OCI-M1 (cell line): ENCODE measurements around the gene KATNB1.
A peak's percentile ranks its signal among the peaks of the same experiment; 100 is the strongest.
"Not testable (repeated sequence)": the region's sequence is repeated elsewhere in the genome, so short reads cannot be mapped to it uniquely, and the experiment has no call there.

Source experiments
- DNase-seq: peaks from one replicate; lab custom pipeline; 2025; lab: John Stamatoyannopoulos, UW

Gene KATNB1

GRCh38 chr16:57725976-57726375 lies 9.6 kb upstream of the KATNB1 start:
- no peak for DNase-seq

GRCh38 chr16:57726433-57726947 lies 9.1 kb upstream of the KATNB1 start:
- DNase-seq, result no peak

- DNase-seq, result no peak
These were observed 8.0 kb upstream of the KATNB1 start for GRCh38 chr16:57727610-57728009.

- no peak for DNase-seq
These were observed 7.0 kb upstream of the KATNB1 start for GRCh38 chr16:57728336-57729181.

- DNase-seq, result no peak
These were observed 6.4 kb upstream of the KATNB1 start for GRCh38 chr16:57729182-57729484.

GRCh38 chr16:57729852-57730251 lies 5.7 kb upstream of the KATNB1 start:
- not testable (repeated sequence) for DNase-seq

GRCh38 chr16:57730771-57731730 lies 4.5 kb upstream of the KATNB1 start:
- no peak for DNase-seq

- DNase-seq, result no peak
These were observed 3.5 kb upstream of the KATNB1 start for GRCh38 chr16:57732037-57732436.

- no peak for DNase-seq
These were observed 2.9 kb upstream of the KATNB1 start for GRCh38 chr16:57732714-57733113.

GRCh38 chr16:57734308-57734924 lies 1.2 kb upstream of the KATNB1 start:
- no peak for DNase-seq

GRCh38 chr16:57734925-57735754 lies 430 bp upstream of the KATNB1 start:
- DNase-seq, result peak; percentile 99

- DNase-seq, result peak; percentile 36
These were observed 1.1 kb downstream of the KATNB1 start for GRCh38 chr16:57736419-57737351.

- DNase-seq, result no peak
These were observed 3.3 kb downstream of the KATNB1 start for GRCh38 chr16:57738844-57739243.

GRCh38 chr16:57739756-57740422 lies 4.3 kb downstream of the KATNB1 start:
- DNase-seq, result no peak

GRCh38 chr16:57740423-57741071 lies 5.0 kb downstream of the KATNB1 start:
- DNase-seq, result no peak

- no peak for DNase-seq
These were observed 6.2 kb downstream of the KATNB1 start for GRCh38 chr16:57741660-57742191.

GRCh38 chr16:57742543-57742942 lies 7.0 kb downstream of the KATNB1 start:
- no peak for DNase-seq

GRCh38 chr16:57743458-57743857 lies 7.9 kb downstream of the KATNB1 start:
- no peak for DNase-seq
